Activated T-cell treated with anti-CD3 and anti-CD28 coated beads, Interleukin-2, amount 50 U/mL, for 24 hours (primary cell): ENCODE results near the gene SKIC8.

Experiments
- DNase-seq: peaks from one replicate; pipeline ENCODE4 v3.0.0-alpha.2; 2020
- H3K27ac Mint-ChIP-seq: 2 replicates; pipeline ENCODE4 v1.8.0; 2020; ENCODE audit warnings: mild to moderate bottlenecking, mixed read lengths
- H3K27me3 Mint-ChIP-seq: 2 replicates; pipeline ENCODE4 v1.8.0; 2020; ENCODE audit warnings: mixed read lengths
- H3K36me3 Mint-ChIP-seq: 2 replicates; pipeline ENCODE4 v1.8.0; 2020; ENCODE audit warnings: low read depth, mixed read lengths
- H3K4me1 Mint-ChIP-seq: 2 replicates; pipeline ENCODE4 v1.8.0; 2020; ENCODE audit warnings: low read depth, mixed read lengths
- H3K4me3 Mint-ChIP-seq: 2 replicates; pipeline ENCODE4 v1.8.0; 2020; ENCODE audit warnings: mild to moderate bottlenecking, moderate library complexity, mixed read lengths
- H3K9me3 Mint-ChIP-seq: 2 replicates; pipeline ENCODE4 v1.8.0; 2020; ENCODE audit warnings: mixed read lengths

The SKIC8 gene

DNA sequence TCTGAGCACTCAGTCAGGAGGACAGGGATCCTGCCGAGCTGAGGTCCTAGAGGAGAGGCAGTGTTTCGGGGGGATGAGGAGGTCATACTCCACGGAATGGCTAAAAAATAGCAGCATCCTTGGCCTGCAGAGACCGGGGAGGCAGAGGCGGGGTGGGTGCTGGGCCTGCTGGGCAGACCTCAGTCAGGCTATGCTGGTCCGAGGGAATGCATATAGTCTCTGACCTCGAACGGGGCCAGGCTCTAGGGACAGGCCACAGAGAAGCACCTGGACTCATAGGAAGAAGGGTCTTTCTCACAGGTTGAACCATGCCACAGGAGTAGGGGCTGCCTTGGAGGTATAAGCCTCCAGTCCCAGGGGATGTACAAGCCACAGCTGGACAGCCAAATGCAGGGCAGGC, 14.0 kb upstream of the SKIC8 start:
- H3K4me1 Mint-ChIP-seq, result no peaks in the 10 kb centered on the region
- no peaks in the 10 kb centered on the region for H3K9me3 Mint-ChIP-seq
- H3K36me3 Mint-ChIP-seq, result no peaks in the 10 kb centered on the region
- H3K27ac Mint-ChIP-seq, result no peak overlapping the region
- H3K27me3 Mint-ChIP-seq, result peaks cover 3% of the 10 kb centered on the region
- no peak for DNase-seq
- H3K4me3 Mint-ChIP-seq, result no peak overlapping the region

DNA sequence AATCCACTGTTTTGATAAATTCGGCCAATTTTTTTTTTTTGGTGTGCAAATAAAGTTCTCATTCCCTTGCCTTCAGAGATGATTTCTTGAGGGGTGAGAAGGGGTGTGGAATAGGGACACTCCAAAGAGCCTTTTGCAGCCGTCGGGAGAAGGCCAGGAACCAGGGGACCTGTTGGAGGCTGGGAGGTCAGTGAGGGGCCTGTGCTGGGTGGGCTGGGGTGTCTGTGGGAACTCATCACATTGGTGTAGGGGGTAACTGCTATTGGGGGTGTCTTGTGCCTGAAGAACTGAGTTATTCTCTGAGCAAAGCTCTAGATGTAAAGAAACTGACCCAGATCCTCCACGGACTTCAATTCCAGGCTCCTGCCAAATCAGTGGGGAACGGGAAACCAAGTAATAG, 13.5 kb upstream of the SKIC8 start:
- no peaks in the 10 kb centered on the region for H3K4me1 Mint-ChIP-seq
- no peak overlapping the region for H3K27ac Mint-ChIP-seq
- no peak for DNase-seq
- H3K9me3 Mint-ChIP-seq, result no peaks in the 10 kb centered on the region
- peaks cover 7% of the 10 kb centered on the region for H3K27me3 Mint-ChIP-seq
- H3K36me3 Mint-ChIP-seq, result no peaks in the 10 kb centered on the region
- no peak overlapping the region for H3K4me3 Mint-ChIP-seq

DNA sequence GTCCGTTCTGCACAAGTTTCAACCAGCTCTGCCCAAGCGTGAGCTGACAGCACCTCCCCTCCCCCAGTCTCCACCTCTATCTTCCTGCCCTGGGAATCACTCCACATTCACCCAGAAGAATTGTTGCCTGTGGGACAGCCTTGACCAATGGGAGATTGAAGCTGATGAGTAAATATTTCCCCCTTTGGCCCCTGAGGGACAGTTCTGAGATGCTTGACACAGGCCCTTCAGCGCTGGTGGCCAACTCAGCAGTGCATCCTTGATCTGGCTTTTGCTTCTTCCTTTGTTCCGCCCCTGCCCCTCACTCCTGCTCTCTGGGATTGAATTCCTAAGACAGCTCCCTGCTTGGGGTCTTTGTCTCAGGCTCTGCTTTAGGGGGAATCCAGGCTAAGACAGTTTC, 13.1 kb upstream of the SKIC8 start:
- H3K27ac Mint-ChIP-seq, result no peak overlapping the region
- no peak overlapping the region for H3K4me3 Mint-ChIP-seq
- H3K36me3 Mint-ChIP-seq, result no peaks in the 10 kb centered on the region
- no peaks in the 10 kb centered on the region for H3K9me3 Mint-ChIP-seq
- no peaks in the 10 kb centered on the region for H3K4me1 Mint-ChIP-seq
- H3K27me3 Mint-ChIP-seq, result peaks cover 9% of the 10 kb centered on the region
- no peak for DNase-seq

DNA sequence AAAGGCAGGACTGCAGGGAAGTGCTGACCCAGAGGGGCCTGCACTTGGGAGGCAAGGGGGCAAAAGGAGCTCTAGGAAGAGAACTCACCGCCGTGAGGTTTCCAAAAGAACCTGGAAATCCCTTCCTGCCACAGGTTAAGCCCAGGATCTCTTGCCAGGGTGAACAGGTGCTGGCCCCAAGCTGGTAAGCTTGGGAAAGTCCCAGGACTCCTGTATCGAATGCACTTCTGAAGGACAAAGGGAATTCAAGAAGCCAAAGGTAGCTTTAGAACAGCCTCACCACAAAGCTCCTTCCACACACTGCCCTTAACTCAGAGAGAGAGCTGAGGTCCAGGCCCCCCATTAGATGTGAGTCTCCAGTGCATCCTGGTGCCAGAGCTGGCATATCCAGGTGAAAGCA, 11.9 kb upstream of the SKIC8 start:
- Mint-ChIP-seq H3K27me3 (peaks cover 9% of the 10 kb centered on the region), H3K4me3 (no peak overlapping the region), H3K36me3 (no peaks in the 10 kb centered on the region), H3K9me3 (no peaks in the 10 kb centered on the region), H3K27ac (no peak overlapping the region), H3K4me1 (no peaks in the 10 kb centered on the region)
- DNase-seq, result no peak

DNA sequence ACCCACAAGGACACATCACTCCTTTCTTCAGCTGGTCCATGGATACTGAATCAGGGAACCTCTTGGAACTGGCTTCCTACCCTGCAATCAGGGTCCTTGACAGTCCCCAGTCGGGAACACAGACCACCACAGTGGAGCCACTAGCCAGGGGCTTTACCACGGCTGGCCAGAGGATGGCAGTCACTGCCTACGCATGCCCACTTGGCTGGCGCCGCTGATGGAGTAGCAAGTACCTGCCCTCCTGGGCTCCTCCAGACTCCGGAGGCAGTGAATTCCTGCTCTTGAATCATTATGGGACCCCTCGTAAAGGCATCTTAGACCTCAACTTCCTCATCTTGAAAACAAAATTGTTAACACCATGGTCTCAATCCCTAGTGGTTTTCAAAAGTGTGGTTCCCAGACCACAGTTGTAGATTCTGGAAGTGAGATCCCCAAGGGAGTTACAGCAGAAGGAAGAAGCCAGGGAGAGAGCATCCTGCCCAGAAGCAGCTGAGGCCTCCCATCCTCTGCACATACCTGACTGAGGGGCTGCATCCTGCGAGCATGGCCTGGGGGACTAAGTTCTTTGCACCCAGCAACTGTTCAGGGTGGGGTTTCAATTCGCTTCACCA, 9.1 kb upstream of the SKIC8 start:
- Mint-ChIP-seq H3K27me3 (peaks cover 11% of the 10 kb centered on the region), H3K4me3 (no peak overlapping the region), H3K9me3 (no peaks in the 10 kb centered on the region), H3K4me1 (no peaks in the 10 kb centered on the region), H3K36me3 (no peaks in the 10 kb centered on the region), H3K27ac (no peak overlapping the region)
- DNase-seq, result peak; percentile 63

DNA sequence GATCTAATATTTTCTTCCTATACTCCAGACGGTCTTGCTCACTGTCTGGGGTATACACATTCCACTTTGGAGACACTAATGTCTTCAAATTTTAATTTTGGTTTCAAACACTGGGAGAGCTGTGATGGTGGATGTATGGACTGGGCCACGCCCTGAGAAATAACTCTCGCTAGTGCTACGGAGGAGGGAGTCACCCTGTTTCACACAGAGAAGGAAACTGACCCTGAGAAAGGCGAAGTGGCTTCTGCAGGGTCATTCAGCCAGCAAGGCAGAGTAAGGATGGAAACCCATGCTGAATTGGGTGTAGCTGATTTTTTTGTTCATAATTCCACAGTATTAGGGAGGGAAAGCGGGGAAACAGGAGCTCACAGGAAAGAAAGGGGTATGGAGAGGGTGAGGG, 8.6 kb upstream of the SKIC8 start:
- no peaks in the 10 kb centered on the region for H3K36me3 Mint-ChIP-seq
- H3K9me3 Mint-ChIP-seq, result no peaks in the 10 kb centered on the region
- peaks cover under 1% of the 10 kb centered on the region for H3K4me1 Mint-ChIP-seq
- no peak overlapping the region for H3K27ac Mint-ChIP-seq
- no peak overlapping the region for H3K4me3 Mint-ChIP-seq
- DNase-seq, result no peak
- H3K27me3 Mint-ChIP-seq, result peaks cover 11% of the 10 kb centered on the region

DNA sequence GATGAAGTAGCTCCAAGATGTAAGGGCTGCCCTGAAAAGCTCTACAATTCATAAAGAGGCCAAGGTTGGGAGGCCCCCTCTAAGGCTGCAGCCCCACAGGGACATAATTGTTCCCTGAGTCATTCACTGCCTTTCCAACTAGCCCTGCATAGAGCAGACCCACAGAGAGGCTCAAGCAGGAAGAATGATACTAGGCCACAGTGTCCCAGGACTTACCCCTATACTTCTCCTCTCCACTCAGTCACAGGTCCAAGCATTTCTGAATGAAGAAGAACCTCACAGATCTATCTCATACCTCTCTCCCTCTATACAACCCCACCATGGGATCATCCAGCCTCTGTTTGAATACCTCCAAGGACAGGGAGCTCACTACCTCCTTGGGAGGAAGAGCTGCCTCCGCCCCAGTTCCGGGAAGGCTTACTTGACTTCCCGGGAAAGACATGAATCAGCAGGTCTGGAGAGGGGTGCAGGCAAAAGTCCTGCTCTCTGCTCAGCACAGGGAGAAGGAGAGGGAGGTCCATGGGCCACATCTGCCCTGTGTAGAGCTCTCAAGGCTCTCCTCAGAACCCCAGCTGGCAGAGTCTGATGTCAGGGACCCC, 6.9 kb upstream of the SKIC8 start:
- no peaks in the 10 kb centered on the region for H3K9me3 Mint-ChIP-seq
- no peak for DNase-seq
- peaks cover 12% of the 10 kb centered on the region for H3K4me1 Mint-ChIP-seq
- peaks cover 11% of the 10 kb centered on the region for H3K27me3 Mint-ChIP-seq
- no peaks in the 10 kb centered on the region for H3K36me3 Mint-ChIP-seq
- H3K4me3 Mint-ChIP-seq, result no peak overlapping the region
- H3K27ac Mint-ChIP-seq, result no peak overlapping the region

DNA sequence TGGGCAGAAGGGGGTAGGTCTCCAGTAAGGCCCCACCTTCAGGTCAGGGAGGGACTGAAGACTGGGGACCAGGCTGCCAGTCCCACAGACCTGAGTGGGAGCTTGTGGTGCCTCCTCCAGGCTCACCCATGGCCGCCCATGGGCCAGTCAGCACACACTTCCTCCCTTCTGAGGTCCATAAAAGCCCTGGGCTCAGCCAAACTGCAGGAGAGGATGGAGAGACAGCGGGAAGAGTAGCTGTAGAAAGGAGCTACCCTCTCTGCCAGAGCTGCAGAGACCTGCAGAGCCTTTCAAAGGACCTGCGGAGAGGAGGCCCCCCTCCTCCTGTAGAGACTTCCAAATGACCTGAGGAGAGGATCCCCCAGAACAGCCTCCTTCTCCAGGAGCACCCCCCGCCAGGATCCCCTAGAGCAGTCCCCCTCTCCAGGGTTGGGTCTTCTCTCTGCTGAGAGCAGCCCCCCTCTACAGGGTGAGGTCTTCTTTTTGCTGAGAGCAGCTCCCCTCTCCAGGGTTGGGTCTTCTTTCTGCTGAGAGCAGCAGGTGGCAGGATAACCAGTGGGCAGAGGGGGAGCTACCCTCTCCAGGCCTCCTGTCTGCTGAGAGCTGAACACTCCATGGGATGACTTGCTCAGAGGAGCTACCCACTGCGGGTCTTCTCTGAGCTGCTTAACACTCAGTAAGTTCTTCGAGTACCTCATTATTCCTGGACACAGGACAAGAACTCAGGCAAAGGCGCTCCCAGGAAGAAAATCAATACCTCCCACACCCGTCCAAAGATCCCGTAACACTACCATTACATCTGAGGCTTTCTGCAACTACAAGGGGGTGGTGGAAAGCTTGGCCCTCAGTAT, 5.0 kb upstream of the SKIC8 start:
- Mint-ChIP-seq H3K4me3 (no peak overlapping the region), H3K4me1 (peaks cover 19% of the 10 kb centered on the region), H3K9me3 (no peaks in the 10 kb centered on the region), H3K27ac (no peak overlapping the region), H3K27me3 (peaks cover 11% of the 10 kb centered on the region), H3K36me3 (peaks cover 3% of the 10 kb centered on the region)
- no peak for DNase-seq

DNA sequence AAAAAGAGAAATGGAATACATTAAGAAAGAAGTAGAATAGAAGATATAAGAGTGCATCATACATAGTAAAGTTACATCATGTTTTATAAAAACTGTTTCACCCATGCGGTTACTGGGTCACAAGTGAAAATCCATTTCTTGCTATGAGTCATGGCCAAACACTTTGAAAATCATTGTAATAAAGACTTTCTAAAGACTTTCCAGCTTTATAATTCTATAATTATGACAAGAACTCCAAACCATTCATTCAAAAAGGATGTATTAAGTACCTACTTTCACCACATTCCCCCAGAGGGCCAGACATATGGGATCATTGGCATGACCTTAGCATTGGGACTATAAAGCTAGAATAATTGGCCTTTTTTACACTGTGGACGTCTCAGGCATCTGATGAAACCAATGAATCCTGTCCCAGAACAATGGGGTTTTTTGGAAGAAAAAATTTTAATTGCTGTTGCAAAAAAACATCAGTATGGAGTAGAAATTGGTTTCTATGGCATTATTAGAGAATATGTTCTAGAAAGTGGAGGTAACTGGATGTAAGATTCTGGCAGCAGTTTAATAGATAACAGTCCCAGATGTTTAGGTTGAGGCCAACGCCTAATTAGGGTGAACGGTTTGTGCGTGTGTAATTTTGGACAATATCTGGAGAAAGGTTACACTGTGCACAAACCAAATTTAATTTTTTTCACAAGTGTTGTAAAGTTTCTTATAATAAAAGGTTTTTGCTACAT, 3.3 kb upstream of the SKIC8 start:
- H3K27ac Mint-ChIP-seq, result peak overlapping the region; percentile 33
- H3K36me3 Mint-ChIP-seq, result peaks cover 12% of the 10 kb centered on the region
- peaks cover 2% of the 10 kb centered on the region for H3K27me3 Mint-ChIP-seq
- peaks cover 31% of the 10 kb centered on the region for H3K4me1 Mint-ChIP-seq
- no peaks in the 10 kb centered on the region for H3K9me3 Mint-ChIP-seq
- no peak for DNase-seq
- no peak overlapping the region for H3K4me3 Mint-ChIP-seq

DNA sequence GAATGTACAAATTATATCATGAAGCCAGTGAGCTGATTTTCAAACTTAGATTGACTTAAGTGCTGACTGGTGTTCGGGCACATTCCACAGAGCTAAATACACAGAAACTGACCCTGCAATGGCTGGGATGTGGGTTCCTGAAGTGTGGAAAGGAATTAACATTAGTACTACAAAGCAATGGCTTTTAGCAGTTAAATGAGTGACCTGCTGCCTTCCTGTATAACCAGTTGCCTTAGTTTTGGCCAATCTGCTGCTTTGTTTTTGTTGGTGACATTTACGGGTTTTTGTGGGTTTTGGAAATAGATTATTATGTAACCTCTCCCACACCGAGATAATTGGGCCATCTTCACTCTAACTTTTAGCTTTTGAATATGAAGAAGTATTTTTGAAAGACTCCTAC, 2.4 kb upstream of the SKIC8 start:
- peaks cover 39% of the 10 kb centered on the region for H3K4me1 Mint-ChIP-seq
- DNase-seq, result no peak
- no peak overlapping the region for H3K27ac Mint-ChIP-seq
- peaks cover 2% of the 10 kb centered on the region for H3K27me3 Mint-ChIP-seq
- no peak overlapping the region for H3K4me3 Mint-ChIP-seq
- peaks cover 16% of the 10 kb centered on the region for H3K36me3 Mint-ChIP-seq
- no peaks in the 10 kb centered on the region for H3K9me3 Mint-ChIP-seq

DNA sequence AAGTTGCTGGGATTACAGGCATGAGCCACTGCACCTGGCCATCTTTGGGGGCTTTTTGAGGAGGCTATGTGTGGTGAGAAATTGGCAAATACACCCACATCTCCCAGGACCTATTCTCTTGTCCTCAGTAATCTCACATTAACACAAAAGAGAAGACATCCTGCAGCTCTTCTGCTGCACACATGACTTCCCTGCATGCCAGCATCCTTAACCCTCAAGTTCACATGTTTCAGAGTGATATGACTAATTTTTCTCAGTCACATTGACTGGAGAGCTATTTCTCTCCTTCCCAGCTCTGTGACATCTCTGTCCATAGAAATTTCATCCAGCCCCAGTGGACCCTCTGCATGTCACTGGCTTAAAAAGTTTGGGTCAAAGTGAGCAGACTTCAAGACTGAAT, 1.9 kb upstream of the SKIC8 start:
- Mint-ChIP-seq H3K4me1 (peaks cover 40% of the 10 kb centered on the region), H3K27ac (no peak overlapping the region), H3K36me3 (peaks cover 17% of the 10 kb centered on the region)

DNA sequence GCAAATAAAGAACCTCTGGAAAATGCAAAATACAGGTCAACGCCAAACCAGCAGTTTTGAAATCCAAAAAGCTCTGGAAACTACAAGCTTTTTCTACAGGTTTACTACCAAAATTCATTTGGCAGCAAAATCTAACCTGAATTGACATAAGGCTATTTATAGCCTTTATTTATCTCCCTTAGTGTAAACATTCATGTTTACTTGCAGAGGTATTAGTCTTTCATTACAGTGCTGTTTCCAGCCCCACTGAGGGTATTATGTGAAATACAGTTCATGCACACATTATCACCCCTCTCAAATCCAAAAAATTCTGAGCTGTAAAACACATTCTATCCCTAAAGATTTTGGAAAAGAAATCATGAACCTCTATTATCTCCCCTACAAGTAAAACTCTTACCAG, 7.2 kb downstream of the SKIC8 start:
- Mint-ChIP-seq H3K4me3 (no peak overlapping the region), H3K4me1 (peaks cover 8% of the 10 kb centered on the region), H3K36me3 (peaks cover 84% of the 10 kb centered on the region), H3K27ac (no peak overlapping the region), H3K27me3 (no peaks in the 10 kb centered on the region), H3K9me3 (no peaks in the 10 kb centered on the region)
- DNase-seq, result no peak

More for the DNA sequence above, 1.9 kb upstream of the SKIC8 start:
- no peak for DNase-seq
- no peaks in the 10 kb centered on the region for H3K9me3 Mint-ChIP-seq
- peaks cover 2% of the 10 kb centered on the region for H3K27me3 Mint-ChIP-seq
- H3K4me3 Mint-ChIP-seq, result no peak overlapping the region

DNA sequence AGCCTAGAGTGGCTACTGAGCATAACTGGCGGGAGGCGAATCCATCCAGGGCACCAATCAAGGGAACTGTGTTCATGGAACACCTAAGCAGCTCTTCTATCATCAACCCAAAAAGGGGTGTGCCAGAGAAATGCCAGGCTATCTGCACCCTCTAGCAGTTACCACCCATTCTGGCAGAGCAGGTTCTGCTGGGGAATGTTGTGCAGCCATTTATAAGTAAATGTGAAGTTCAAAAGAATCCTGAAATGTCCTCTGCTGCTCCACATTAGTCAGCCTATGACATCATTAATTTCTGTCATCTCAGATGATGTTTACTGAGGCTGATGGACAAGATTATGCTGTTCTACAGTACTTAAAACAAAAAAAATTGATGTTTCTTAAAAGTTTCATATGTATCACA, 7.7 kb downstream of the SKIC8 start:
- H3K9me3 Mint-ChIP-seq, result no peaks in the 10 kb centered on the region
- H3K4me3 Mint-ChIP-seq, result no peak overlapping the region
- H3K4me1 Mint-ChIP-seq, result peaks cover 3% of the 10 kb centered on the region
- peaks cover 86% of the 10 kb centered on the region for H3K36me3 Mint-ChIP-seq
- no peak for DNase-seq
- H3K27ac Mint-ChIP-seq, result no peak overlapping the region
- H3K27me3 Mint-ChIP-seq, result no peaks in the 10 kb centered on the region

DNA sequence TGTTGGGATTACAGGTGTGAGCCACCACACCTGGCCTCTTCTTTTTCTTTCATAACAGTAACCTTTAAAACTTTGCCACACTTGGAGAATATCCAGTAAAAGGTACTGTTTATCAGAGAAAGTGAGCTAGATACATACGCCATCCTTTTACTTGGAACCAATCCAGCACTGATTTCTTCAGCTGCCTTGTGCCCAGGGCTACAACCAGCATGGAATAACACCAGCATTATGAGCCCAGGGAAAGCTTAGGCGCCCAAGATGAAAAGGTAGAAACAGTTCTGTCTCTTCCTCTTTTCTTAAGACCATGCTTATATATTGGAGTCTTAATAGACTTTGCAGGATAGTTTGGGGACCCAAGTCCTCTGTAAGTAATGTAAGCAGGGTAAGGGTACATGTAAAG, 8.4 kb downstream of the SKIC8 start:
- peaks cover 92% of the 10 kb centered on the region for H3K36me3 Mint-ChIP-seq
- H3K27ac Mint-ChIP-seq, result no peak overlapping the region
- H3K4me1 Mint-ChIP-seq, result peaks cover 3% of the 10 kb centered on the region
- no peaks in the 10 kb centered on the region for H3K27me3 Mint-ChIP-seq
- no peak for DNase-seq
- H3K4me3 Mint-ChIP-seq, result no peak overlapping the region
- no peaks in the 10 kb centered on the region for H3K9me3 Mint-ChIP-seq
